ENCODE measurements around the gene KCNJ4.
"Not testable (repeated sequence)": the region's sequence is repeated elsewhere in the genome, so short reads cannot be mapped to it uniquely, and the experiment has no call there.

Gene KCNJ4

DNA sequence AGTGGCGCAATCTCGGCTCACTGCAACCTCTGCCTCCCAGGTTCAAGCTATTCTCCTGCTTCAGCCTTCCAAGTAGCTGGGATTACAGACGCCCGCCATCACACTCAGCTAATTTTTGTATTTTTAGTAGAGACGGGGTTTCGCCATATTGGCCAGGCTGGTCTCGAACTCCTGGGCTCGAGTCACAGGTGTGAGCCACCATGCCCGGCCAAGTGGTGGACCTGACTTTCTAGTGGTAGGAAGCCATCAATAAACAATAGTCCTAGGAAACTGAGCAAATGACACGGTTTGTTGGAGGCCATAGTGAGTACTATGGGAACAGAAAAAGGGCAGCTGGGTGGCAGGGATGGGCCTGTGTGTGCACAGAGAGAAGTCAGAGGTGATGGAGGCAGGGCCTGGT, 15.2 kb upstream of the KCNJ4 start:
- not testable (repeated sequence) for DNase-seq

DNA sequence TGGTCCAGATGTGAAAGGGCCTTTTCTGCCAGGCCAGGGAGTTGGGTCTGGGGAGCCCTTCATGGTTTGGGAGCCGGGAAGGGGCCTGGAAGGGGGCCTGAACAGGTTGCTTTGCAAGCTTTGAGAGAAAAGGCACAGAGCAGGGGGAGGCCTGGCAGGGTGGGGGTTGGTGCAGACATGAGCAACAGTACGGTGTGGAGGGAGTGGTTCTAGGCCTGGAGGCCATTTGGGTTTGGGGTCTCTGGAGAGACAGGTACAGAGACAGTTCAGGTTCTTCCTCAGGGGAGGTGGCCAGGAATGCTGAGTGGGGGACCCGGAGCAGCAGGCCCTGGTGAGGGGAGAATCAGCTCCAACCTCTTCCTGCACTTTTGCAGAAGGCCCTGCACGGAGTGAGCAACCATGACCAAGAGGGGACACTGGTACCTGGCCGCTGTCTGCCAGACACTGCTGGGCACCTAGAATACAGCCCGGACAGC, 14.3 kb upstream of the KCNJ4 start:
- no peak for DNase-seq

DNA sequence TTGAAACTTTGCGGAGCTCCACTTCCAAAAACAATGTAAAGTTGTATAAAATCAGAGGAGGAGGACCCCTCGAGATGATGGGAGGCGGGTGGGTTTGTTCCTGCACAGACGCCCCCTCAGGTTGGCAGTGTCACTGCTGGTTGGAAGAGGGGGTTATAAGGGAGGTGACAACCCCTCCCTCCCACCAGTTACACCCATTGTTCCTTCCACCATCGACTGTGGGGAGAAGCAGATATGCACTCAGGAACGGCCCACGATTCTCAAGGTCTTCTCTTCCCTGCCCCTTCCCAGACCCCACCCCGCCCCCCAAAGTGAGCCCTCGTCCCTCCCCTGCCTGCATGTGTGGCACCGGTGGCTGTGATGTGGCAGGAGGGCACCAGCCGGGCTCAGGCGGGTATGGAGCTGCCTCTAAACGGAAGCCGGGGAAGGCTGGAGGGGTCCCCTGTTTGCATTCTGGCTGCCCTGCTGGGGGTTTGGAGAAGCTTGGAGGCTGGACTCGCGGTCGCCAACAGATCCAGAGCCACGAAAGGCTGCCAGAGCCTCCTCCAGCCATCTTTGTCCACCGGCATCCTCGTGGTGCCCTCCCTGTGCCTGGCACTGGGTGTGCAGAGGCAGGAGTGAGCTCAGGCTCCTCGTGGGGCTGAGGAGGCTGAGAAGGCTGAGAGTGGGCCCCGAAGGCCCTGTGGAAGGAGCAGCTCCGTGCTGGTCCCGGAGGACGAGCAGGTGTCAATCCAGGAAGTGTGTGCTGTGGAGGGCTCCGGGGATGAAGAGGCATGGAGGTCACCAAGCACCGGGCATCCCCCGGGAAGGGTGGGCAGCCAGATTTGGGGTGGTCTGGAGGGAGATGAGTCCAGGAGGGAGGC, 13.7 kb upstream of the KCNJ4 start:
- DNase-seq = no peak

DNA sequence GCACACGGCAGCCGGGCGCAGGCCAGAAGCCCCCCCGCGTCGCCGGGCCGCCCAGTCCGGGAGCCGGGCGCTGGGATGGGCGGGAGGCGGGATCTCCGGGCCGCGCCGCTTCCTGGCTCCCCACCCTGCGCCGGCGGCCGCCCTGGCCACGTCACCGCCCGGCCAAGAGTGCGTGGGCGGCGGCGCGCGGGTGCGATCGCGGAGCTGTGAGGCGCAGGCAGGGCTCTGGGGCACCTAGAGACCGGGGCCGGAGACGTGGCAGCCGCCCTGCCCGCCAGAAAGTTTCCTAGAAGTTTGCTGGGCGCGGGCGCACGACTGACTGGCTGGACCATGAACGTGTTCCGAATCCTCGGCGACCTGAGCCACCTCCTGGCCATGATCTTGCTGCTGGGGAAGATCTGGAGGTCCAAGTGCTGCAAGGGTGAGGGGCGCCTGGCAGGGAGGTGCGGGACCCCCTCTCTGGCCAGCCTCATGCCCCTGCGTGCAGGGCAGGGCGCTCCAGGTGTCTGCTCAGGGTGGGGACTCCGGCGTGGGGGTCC, 13.0 kb upstream of the KCNJ4 start, which contains the start of gene KDELR3:
KDELR3 (plus strand) TSS at position 193 of the 539 bp plus-strand sequence; CDS start at position 331, 138 bp downstream.
- peak; percentile 76 to 81 for DNase-seq

DNA sequence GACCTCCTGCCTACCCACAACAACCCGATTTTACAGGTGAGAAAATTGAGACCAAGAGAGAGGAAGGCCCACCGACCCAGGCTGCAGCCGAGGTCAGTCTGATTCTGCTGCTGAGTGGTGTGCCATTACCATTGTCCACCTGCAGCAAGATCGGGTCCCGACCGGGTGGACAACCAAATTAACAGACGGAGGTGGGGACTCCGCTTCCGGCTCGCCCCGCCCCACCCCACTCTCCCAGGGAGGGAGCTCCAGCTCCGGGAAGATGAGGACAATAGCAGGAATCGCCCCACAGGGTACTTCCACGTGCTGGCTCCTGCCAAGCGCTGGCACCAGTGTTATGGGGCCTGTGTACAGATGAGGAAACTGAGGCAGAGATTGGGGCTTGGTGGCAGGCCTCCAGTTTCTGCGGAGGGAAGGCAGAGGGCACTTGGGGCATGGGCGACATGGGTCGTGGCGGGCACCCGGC, 12.5 kb upstream of the KCNJ4 start:
- DNase-seq = no peak

DNA sequence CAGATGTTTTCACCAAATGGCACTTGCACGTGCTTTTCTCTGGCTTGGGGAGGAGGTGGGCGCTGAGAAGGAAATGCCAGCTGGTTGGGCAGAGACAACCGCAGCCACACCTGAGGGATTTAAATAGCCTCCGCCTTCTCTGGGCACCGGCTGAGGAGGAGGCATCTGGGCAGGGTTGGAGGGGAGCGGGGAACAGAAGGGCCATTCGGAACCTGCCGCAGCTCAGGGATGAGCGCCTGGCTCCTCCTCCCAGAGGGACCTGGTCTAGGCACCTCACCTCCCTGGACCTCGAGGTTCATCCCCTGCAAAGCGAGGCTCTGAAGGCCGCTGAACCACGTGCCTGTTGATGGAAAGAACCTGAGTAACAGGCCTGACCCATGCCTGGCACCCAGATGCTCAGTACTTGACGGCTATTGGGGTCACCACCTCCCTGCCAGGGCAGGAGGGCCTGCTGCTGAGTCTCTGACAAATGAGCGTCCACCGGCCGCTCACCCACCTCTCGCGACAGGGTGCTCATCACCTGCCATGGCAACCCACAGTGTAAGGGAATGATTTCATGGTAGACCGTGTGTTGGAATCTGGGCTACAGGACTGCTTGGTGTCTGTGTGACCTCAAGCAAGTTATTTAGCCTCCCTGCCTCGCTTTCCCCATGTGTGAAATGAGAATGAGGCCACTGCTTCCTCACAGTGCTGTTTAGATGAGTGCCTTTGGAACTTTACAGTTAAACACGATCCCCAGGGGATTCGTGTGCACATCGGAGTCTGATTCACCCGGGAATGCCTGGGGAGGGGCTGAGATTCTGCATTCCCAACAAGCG, 10.9 kb upstream of the KCNJ4 start:
- no peak for DNase-seq

DNA sequence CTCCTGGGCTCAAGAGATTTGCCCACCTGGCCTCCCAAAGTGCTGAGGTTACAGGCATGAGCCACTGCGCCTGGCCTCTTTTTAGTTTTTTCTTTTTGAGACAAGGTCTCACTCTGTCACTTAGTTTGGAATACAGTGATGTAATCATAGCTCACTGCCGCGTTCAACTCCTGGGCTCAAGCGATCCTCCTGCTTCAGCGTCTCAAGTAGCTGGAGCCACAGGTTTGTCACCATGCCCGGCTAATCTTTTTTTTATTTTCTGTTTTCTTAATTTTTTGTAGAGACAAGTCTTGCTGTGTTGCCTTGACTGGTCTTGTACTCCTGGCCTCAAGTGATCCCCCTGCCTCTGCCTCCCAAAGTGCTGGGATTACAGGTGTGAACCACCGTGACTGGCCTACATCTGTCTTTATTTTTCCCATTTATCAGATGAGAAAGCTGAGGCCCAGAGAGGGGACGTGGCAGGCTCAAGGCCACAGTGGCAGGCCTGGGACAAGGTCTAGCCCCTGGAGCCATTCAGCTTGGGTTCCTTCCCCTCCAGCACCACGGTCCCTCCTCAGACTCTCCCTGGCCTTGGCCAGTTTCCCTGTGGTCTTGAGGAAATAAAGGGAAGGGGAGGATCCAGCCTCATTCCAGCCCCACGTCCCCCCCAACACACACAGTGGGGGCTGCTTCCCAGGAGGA, 10.1 kb upstream of the KCNJ4 start:
- DNase-seq = no peak

DNA sequence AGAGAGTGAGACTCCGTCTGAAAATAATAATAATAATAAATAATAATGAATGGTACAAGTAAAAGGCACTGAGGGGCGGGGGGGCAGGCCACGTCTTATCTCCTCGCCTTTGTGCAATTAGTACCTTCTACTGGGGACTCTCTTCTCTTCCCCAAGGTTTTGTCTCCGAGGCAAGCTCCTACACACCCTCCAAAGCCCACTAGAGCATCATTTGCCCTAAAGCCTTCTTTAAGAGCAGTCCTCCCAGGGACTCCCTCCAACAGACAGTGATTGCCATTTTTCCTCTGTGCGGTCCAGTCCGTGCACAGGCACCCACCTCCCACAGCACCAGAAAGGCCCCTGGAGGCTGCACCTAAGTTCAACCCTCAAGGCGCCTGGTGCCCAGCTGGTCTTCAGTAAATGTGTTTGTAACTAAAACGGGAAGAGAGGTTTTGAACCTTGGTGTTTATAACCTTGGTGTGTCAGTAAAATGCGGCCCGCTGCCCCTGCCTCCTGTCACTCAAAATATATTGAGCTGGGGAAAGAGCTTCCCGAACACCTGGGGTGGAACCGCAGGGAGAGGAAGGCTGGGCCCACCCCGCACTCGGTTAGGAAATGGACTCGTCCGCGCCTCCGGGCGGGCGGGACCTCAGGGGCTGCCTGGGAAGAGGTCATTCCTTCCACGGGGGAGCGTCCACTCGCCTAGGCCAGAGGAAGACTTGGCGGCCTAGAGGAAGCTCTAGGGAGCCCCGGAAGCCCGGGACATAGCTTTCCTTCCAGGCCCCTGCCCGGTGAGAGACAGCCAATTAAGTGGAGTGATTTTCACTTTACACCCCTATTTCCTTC, 8.2 kb upstream of the KCNJ4 start:
- DNase-seq = no peak

DNA sequence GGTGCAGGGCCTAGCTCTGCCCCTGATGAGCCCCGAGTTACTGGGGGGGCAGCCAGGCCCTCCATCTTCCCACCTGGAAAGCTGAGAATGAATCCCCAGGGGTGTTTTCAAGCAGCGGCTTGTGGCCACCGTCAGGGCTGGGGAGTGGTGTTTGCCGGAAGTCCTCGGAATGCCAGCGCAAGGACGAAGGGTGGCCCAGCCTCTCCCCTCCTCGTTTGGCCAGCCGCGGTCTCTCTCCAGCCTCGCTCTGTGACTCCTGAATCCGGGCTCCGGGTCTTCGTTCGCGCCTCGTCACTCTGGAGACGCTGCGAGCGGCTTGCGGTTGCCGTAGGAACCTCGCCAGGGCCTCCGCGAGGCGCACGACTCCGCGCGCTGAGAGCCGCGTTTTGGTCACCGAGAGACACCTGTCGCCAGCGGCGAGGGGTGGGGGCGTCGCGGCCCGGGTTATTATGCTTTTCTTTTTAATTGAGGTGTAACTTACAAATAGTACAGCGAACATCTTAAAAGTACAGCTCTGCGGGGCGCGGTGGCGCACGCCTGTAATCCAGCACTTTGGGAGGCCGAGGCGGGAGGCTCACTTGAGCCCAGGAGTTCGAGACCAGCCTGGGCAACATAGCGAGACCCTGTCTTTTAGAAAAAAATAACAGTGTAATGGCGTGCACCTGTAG, 6.5 kb upstream of the KCNJ4 start:
- peak; percentile 77 to 82 for DNase-seq

DNA sequence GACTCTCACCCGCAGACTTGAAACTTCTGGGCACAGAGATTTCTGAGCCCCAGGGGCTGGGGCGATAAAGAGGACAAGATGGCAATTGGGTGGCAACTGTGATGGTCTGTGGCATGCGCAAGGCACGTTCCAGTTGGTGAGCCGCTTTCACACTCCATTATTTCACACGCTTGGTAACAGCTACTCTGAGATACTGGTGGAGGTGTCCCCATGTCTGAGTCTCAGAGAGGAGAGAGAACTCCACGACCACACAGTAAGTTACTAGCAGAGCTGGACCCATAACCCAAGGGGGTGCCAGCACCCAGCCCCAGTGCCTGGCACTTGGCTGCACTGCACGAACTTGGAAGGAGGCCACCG, 6.0 kb upstream of the KCNJ4 start:
- no peak for DNase-seq

DNA sequence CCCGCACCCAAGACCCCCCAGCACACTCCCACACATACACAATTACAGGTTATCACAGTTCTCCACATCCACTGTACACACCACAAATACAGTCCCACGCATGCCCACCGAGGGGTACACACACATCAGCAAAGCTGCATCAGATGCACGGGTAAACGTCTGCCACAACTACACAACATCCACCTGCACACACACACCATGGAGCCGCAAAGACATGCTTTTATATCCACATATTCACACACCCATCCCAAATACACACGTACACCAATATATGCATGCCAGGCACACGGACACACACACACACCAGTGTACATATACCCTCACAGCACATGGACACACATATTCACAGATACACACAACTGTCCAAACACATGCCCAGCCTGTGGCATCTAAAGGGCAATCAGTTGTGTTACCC, 5.4 kb upstream of the KCNJ4 start:
- no peak for DNase-seq

DNA sequence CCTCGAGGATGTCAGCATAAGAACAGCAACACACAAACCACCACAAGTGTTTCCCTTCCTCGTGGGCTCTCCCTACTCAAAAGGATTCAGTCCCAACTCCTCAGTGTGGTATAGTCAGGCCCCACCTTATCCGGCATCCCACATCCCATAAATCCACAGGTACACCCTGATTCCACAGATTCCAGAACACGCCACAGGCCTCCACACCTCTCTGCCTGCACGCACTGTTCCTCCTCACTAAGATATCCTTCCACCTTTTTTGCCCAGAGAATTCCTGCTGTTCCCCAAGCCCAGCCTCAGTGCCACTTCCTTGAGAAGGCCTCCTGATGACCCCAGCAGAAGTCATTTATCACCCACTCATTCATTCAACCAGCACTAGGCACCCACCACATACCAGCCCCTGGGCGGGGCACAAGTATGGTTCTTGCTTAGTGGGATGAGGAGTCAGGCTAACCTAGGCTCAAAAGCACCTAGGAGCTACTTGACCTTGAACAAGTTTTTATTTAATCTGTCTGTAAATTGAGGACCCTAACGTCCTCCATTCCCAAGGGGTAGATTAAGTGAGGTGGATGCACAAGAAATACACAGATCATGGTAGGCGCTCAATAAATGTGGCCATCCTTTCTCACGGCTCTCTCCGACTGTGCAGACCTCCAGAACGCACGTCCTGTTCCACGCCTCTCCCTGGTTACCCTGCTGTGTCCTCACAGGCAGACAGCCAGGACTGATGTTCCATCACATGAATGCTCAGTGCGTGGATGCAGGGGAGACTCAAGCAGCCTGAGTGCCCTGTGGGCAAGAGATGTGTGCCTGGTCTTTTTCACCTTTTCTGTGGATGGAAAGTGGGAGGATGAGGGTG, 2.1 kb upstream of the KCNJ4 start:
- no peak for DNase-seq

DNA sequence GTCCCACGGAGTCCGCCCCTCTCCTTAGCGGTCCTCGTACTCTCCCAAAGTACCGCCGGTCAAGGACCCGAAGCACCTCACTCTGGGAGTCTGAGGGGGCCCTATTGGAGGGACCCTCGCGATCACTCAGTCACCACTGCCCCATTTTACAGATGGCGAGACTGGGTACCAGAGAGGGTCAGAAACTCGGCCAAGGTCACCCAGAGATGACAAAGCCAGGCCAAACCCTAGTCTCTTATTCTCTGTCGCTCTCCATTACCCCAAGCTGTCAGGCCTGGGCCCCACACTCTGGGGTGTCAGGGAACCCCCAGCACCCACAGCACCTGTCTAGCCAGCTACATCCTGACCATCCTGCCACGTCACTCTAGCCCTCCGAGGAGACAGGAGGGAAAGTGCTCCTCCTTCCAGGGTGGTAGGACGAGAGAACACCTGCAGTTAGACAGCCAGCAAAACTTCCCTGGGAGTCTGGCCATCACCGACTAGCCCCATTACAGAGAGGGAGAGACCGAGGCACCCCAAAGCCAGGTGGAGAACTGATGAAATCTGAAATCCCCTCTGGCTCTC, 1.4 kb upstream of the KCNJ4 start:
- no peak for DNase-seq

DNA sequence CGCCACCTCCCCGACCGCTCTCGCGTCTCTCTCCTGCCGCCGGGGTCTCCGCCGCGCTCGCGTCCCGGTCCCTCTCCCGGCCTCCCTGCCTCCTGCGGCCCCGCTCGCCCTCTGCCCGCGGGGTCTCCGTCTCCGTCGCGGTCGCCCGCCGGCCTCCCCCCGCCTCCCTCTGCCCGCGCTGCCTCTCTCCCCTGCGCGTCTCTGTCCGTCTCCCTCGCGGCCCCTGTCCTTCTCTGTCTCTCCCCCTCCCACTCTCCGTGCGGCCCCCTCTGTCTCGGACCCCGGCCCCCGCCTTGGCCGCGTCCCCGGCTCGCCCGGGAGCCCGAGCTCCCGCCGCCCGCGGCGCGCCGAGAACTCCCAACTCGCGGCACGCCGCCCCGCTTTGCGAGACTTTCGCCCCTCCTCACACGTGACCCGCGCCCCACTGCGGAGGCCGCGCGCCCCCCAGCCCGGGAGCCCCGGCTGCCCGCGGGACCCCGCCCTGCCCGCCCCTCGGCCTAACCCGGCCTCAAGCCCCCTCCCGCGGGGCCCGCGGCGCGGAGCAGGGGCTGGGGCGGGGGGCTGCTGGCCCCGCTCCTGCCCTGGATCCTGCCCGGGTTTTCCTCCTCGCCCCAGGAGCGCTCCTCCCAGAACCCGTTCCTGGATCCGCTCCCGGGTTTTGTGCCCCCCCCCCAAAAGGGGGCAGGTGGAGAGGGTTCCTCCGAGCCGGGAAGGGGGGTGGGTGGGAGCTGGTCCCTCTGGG, 702 bp upstream of the KCNJ4 start:
- peak; percentile 42 to 52 for DNase-seq

DNA sequence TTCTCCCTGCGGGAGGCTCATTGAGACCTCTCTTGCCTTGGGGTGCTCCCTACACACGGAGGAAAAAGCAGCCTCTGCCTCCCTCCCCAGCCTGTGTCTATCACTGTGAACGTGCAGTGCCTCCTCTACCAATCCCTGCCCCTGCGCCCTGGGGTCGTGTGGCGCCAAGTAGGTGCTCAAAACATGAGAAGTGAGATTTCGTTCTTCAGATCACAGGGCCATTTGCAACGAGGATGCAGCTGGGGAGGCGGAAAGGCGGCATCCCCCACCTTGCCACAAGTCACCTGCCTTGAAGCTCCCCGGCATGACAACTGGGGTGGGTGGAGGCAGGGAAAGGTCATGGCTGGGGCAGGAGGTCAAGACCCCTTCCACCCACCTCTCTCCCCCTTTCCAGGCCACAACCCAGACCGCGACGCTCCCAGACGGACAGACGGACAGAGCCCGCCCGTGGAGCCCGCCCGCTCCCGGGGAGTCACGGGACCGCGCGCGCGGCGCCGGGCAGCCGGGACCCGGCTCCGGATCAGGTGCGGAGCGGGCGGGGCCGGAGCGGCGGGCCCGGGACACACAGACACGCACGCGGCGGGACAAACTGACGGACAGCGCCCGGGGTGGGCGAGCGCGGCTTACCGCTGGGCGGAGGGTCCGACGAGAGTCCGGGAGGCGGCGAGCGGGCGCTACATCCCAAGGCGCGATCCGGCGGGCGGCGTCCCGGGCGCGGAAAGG, 485 bp downstream of the KCNJ4 start:
- DNase-seq = peak; percentile 35 to 37

DNA sequence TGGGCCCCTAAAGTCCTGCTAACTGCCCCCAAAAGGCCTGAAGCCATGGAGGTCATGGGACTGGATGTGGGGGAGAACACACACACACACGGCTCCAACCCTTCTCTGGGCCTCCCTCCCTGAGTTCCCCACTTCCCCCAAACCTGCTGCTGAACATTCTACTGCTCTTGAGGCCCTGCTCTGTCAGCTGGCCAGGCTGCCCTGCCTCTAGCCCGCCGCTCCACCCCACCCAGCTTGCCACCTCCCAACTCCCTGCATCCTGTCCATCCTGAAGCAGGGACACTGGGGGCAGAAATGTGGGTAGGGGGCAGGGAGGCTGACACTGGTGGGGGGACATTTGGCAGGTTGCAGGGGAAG, 1.0 kb downstream of the KCNJ4 start:
- no peak for DNase-seq

DNA sequence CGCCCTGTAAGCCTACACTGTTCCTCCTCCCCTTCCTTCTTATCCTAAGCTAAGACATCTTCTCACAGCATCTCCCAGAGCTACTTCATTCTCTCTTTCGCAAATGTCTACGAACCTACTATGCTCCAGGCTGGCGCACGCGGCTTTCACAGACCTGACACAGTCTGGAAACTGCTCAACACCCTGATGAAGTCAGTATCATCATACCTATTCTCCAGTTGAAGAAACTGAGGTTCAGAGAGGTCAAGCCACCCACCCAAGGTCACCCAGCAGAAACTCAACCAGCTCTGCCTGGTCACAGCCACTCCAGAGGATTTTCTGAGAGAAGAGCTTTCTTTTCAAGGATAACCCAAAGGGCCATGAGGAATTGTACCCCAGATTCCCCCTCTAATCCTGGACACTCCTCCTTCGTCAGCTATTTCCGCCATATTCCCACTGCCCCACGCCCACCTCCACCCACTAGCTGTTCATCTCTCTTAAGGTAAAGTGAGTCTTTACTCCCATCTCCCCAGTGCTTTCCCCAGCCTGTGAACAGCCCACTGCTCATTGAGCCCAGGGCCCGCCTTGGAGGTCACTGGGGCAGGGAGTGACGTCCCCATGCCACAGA, 1.8 kb downstream of the KCNJ4 start:
- DNase-seq = no peak

DNA sequence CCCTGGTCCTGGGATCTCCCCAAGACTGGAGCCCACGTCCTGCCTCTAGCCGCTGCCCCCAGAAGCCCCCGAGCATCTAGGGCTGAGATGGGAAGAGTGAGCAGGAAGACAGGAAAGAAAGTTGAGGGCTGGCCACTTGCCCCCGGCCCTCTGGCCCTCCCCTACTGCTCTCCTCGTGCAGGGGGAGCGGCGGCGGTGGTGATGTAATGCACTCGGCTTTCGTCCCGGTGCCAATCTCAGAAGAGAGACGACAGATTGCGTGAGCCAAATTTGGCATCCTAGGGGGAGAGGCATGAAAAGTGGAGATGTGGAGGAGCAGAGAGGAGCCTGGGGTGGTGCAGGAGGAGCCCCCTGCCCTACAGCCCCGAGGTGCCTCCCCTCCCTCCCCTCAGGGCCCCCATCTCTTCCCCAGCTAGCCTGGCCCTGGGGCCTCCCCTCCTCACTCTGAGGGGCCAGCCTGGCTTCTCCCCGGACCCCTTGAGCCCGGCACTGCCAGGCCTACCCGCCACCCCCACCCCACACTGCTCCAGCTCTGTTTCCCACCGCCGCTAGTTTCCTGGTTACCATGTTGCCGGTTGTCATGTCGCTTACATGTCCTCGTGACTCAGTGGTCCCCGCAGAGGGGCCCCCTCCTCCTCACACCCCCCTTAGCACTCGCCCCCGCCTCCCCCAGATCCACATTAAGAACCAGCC, 2.5 kb downstream of the KCNJ4 start:
- DNase-seq = no peak
